WTC11 (cell line): ENCODE results near the gene FLNA. TPM values are rescaled to one million over a fixed set of nuclear protein-coding genes. Genes with fewer than 3 reads are reported as not detected.

Experiments used
- ATAC-seq: fragments of 200-7000 bp; cut with Tn5 transposase; 2 replicates; pipeline ENCODE4 v1.10.0; 2021; ENCODE audit warnings: mild to moderate bottlenecking, moderate library complexity
- CTCF ChIA-PET: fragments of 300-600 bp; sonication (Branson Sonifier 250); formaldehyde crosslinking; loops from one replicate; lab custom pipeline; 2021; ENCODE audit warnings: antibody characterized with exemption; lab: Charles Lee
- POLR2A ChIA-PET: fragments of 350-600 bp; sonication (Branson Sonifier 250); formaldehyde crosslinking; loops from one replicate; lab custom pipeline; 2021; ENCODE audit warnings: antibody characterized with exemption; lab: Charles Lee
- DNase-seq: peaks from one replicate; pipeline ENCODE4 v3.0.0; 2021; ENCODE audit warnings: low spot score
- H3K27ac Mint-ChIP-seq: 2 replicates; pipeline ENCODE4 v1.8.0; 2021; ENCODE audit warnings: mixed read lengths
- H3K27me3 Mint-ChIP-seq: 2 replicates; pipeline ENCODE4 v1.8.0; 2021; ENCODE audit warnings: low read depth, mild to moderate bottlenecking, moderate library complexity, mixed read lengths
- H3K36me3 Mint-ChIP-seq: 2 replicates; pipeline ENCODE4 v1.8.0; 2021; ENCODE audit warnings: mixed read lengths
- H3K4me1 Mint-ChIP-seq: 2 replicates; pipeline ENCODE4 v1.8.0; 2022; ENCODE audit warnings: mixed read lengths
- H3K4me3 Mint-ChIP-seq: 2 replicates; pipeline ENCODE4 v1.8.0; 2021; ENCODE audit warnings: mild to moderate bottlenecking, moderate library complexity, mixed read lengths
- H3K9me3 Mint-ChIP-seq: 2 replicates; pipeline ENCODE4 v1.8.0; 2021; ENCODE audit warnings: mixed read lengths
- CREM ChIP-seq: sonication (generic); formaldehyde crosslinking; IDR thresholded peaks from 2 replicates; pipeline ENCODE4 v1.8.1; 2022; ENCODE audit warnings: mild to moderate bottlenecking, missing genetic modification reagents, moderate library complexity
- EMX1 ChIP-seq: fragments of 250-450 bp; sonication (Bioruptor Pico); IDR thresholded peaks from 2 replicates; pipeline ENCODE4 v1.8.0; 2021; ENCODE audit warnings: mild to moderate bottlenecking
- ETV6 ChIP-seq: sonication (generic); formaldehyde crosslinking; IDR thresholded peaks from 2 replicates; pipeline ENCODE4 v1.8.1; 2022; ENCODE audit warnings: mild to moderate bottlenecking, missing genetic modification reagents
- FOXP1 ChIP-seq: sonication (generic); formaldehyde crosslinking; IDR thresholded peaks from 2 replicates; pipeline ENCODE4 v1.8.0; 2022; ENCODE audit warnings: missing genetic modification reagents, mild to moderate bottlenecking, moderate library complexity, borderline replicate concordance
- GABPB1 ChIP-seq: sonication (generic); formaldehyde crosslinking; IDR thresholded peaks from 2 replicates; pipeline ENCODE4 v1.8.1; 2023; ENCODE audit warnings: mild to moderate bottlenecking, missing genetic modification reagents
- GTF2I ChIP-seq: fragments of 250-450 bp; sonication (Bioruptor Pico); conservative IDR thresholded peaks from 2 replicates; pipeline ENCODE4 v1.4.0; 2021; ENCODE audit warnings: mild to moderate bottlenecking
- NFE2L1 ChIP-seq: sonication (generic); formaldehyde crosslinking; IDR thresholded peaks from 2 replicates; pipeline ENCODE4 v1.8.1; 2023; ENCODE audit warnings: missing genetic modification reagents
- NR1H2 ChIP-seq: sonication (generic); formaldehyde crosslinking; IDR thresholded peaks from 2 replicates; pipeline ENCODE4 v1.9.0; 2021; ENCODE audit warnings: mild to moderate bottlenecking, moderate library complexity, missing genetic modification reagents
- NR3C1 ChIP-seq: sonication (generic); formaldehyde crosslinking; conservative IDR thresholded peaks from 2 replicates; pipeline ENCODE4 v1.8.1; 2023; ENCODE audit warnings: low read depth, mild to moderate bottlenecking, missing genetic modification reagents
- RORB ChIP-seq: fragments of 250-450 bp; sonication (Bioruptor Pico); IDR thresholded peaks from 2 replicates; pipeline ENCODE4 v1.9.0; 2021; ENCODE audit warnings: mild to moderate bottlenecking
- SMAD3 ChIP-seq: sonication (generic); formaldehyde crosslinking; IDR thresholded peaks from 2 replicates; pipeline ENCODE4 v1.8.0; 2022; ENCODE audit warnings: missing genetic modification reagents, mild to moderate bottlenecking, borderline replicate concordance
- TCF7 ChIP-seq: sonication (generic); formaldehyde crosslinking; IDR thresholded peaks from 2 replicates; pipeline ENCODE4 v1.8.0; 2022; ENCODE audit warnings: mild to moderate bottlenecking, low read depth, missing genetic modification reagents, moderate library complexity
- TEAD4 ChIP-seq: sonication (generic); formaldehyde crosslinking; IDR thresholded peaks from 2 replicates; pipeline ENCODE4 v1.8.0; 2022; ENCODE audit warnings: mild to moderate bottlenecking, missing genetic modification reagents
- ZNF121 ChIP-seq: sonication (generic); formaldehyde crosslinking; IDR thresholded peaks from 2 replicates; pipeline ENCODE4 v1.8.0; 2023; ENCODE audit warnings: missing genetic modification reagents
- ZNF138 ChIP-seq: sonication (generic); formaldehyde crosslinking; conservative IDR thresholded peaks from 2 replicates; pipeline ENCODE4 v1.8.1; 2022; ENCODE audit warnings: mild to moderate bottlenecking, moderate library complexity, missing genetic modification reagents
- ZNF219 ChIP-seq: sonication (generic); formaldehyde crosslinking; IDR thresholded peaks from 2 replicates; pipeline ENCODE4 v1.8.0; 2023; ENCODE audit warnings: missing genetic modification reagents, mild to moderate bottlenecking, borderline replicate concordance
- ZNF317 ChIP-seq: sonication (generic); formaldehyde crosslinking; IDR thresholded peaks from 2 replicates; pipeline ENCODE4 v1.8.1; 2023; ENCODE audit warnings: low read depth, mild to moderate bottlenecking, moderate library complexity, missing genetic modification reagents, borderline replicate concordance
- ZNF396 ChIP-seq: fragments of 250-450 bp; sonication (Bioruptor Pico); IDR thresholded peaks from 2 replicates; pipeline ENCODE4 v1.8.0; 2021; ENCODE audit warnings: mild to moderate bottlenecking, moderate library complexity, borderline replicate concordance
- ZNF416 ChIP-seq: fragments of 250-450 bp; sonication (Bioruptor Pico); IDR thresholded peaks from 2 replicates; pipeline ENCODE4 v1.9.0; 2021; ENCODE audit warnings: mild to moderate bottlenecking, inconsistent platforms
- total RNA-seq: library from RNA; stranded (reverse); gene quantifications from 3 replicates; pipeline ENCODE4 v1.2.3, GENCODE V29; 2021
- TF ChIP-seq, protein P1 (sequence below): fragments of 200-600 bp; IDR thresholded peaks from 2 replicates; pipeline ENCODE4 v1.8.0; 2022; ENCODE audit warnings: antibody characterized with exemption
- TF ChIP-seq, protein P2 (sequence below): sonication (generic); formaldehyde crosslinking; conservative IDR thresholded peaks from 2 replicates; pipeline ENCODE4 v1.8.1; 2022; ENCODE audit warnings: mild to moderate bottlenecking, missing genetic modification reagents
- TF ChIP-seq, protein P3 (sequence below): sonication (generic); formaldehyde crosslinking; IDR thresholded peaks from 2 replicates; pipeline ENCODE4 v1.8.1; 2023; ENCODE audit warnings: mild to moderate bottlenecking, missing genetic modification reagents, moderate library complexity
- TF ChIP-seq, protein P4 (sequence below): sonication (generic); formaldehyde crosslinking; IDR thresholded peaks from 2 replicates; pipeline ENCODE4 v1.8.1; 2022; ENCODE audit warnings: mild to moderate bottlenecking, moderate library complexity, missing genetic modification reagents
- TF ChIP-seq, protein P5 (sequence below): sonication (generic); formaldehyde crosslinking; IDR thresholded peaks from 2 replicates; pipeline ENCODE4 v1.8.0; 2023; ENCODE audit warnings: missing genetic modification reagents
- TF ChIP-seq, protein P6 (sequence below): sonication (generic); formaldehyde crosslinking; IDR thresholded peaks from 2 replicates; pipeline ENCODE4 v1.8.1; 2023; ENCODE audit warnings: mild to moderate bottlenecking, missing genetic modification reagents

Gene FLNA
- total RNA-seq, 1 experiment from 2014 or later, result 1,017 TPM

DNA sequence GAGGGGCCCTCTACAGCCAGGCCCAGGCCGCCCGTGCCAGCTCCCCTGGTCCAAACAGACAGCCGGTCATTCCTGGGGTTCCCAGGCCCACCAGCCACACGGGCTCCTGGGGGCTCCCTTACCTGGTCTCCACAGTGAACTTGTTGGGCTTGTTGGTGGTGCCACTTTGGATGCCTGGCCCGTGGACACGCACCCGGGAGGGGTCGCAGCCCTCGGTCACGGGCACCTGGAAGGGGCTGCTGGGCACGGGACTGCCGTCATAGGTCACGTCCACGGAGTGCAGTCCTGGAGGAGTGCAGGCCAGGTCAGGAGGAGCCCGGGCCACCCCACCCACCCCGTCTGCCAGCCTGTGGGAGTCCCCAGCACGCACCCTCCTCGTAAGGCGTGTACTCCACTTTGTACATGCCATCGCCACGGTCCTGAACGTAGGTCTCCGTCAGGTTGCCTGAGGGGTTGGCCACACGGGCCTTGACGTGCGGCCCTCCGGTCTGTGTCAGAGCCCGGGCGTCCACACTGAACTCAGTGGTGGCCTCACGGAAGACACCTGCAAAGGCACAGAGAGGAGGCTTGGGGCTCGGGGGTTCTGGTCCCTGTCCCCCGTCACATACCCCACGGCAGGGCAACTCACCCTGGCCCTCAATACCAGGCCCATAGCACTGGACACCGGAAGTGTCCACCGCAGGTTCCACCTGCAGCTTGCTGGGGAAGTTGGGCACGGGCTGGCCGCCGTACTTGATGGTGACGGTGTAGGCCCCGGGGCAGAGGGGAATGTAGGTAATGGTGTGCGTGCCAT lies 14.9 kb downstream of the FLNA start (continued):
- TF ChIP-seq, protein P1, sequence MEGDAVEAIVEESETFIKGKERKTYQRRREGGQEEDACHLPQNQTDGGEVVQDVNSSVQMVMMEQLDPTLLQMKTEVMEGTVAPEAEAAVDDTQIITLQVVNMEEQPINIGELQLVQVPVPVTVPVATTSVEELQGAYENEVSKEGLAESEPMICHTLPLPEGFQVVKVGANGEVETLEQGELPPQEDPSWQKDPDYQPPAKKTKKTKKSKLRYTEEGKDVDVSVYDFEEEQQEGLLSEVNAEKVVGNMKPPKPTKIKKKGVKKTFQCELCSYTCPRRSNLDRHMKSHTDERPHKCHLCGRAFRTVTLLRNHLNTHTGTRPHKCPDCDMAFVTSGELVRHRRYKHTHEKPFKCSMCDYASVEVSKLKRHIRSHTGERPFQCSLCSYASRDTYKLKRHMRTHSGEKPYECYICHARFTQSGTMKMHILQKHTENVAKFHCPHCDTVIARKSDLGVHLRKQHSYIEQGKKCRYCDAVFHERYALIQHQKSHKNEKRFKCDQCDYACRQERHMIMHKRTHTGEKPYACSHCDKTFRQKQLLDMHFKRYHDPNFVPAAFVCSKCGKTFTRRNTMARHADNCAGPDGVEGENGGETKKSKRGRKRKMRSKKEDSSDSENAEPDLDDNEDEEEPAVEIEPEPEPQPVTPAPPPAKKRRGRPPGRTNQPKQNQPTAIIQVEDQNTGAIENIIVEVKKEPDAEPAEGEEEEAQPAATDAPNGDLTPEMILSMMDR, result no peak
- no peak for TF ChIP-seq GABPB1 (CRISPR knock-in tag)
- TF ChIP-seq, protein P2, sequence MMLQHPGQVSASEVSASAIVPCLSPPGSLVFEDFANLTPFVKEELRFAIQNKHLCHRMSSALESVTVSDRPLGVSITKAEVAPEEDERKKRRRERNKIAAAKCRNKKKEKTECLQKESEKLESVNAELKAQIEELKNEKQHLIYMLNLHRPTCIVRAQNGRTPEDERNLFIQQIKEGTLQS (CRISPR knock-in tag), result no peak
- no peak for TF ChIP-seq ZNF138 (CRISPR knock-in tag)
- TF ChIP-seq, protein P3, sequence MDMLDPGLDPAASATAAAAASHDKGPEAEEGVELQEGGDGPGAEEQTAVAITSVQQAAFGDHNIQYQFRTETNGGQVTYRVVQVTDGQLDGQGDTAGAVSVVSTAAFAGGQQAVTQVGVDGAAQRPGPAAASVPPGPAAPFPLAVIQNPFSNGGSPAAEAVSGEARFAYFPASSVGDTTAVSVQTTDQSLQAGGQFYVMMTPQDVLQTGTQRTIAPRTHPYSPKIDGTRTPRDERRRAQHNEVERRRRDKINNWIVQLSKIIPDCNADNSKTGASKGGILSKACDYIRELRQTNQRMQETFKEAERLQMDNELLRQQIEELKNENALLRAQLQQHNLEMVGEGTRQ (CRISPR knock-in tag), result no peak
- no peak for TF ChIP-seq TEAD4
- no peak for TF ChIP-seq EMX1 (CRISPR knock-in tag)
- no peak for TF ChIP-seq RORB (CRISPR knock-in tag)
- no peak for TF ChIP-seq NR3C1 (CRISPR knock-in tag)
- no peak for TF ChIP-seq NR1H2 (CRISPR knock-in tag)
- TF ChIP-seq, all 79 proteins: peak for 0

DNA sequence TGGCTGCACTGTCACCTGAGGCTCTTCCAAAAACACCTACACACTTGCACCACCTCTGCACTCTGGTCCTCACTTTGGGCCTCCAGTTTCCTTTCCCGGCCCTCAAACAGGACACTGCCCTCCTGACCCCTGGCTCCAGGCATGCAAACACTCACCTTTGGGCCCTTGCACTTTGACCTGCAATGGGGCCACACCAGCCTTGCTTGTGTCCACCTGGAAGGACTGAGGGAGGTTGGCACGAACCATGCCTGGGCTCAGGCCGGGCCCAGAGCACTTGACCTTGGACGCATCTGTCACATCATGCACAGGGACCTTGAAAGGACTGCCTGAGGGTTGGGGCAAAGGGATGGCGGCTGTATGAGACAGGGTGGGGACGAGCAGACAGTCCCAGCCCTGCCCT lies 15.6 kb downstream of the FLNA start:
- no peak overlapping the region for H3K4me3 Mint-ChIP-seq
- no peaks in the 10 kb centered on the region for H3K27me3 Mint-ChIP-seq
- ChIA-PET POLR2A (interaction anchor here (1.2 kb wide), 1 partner anchor 9 kb away, joined by 3 read pairs; no protein-coding TSS in a partner anchor), CTCF (no interaction called here)
- peaks cover 43% of the 10 kb centered on the region for H3K36me3 Mint-ChIP-seq
- H3K27ac Mint-ChIP-seq, result peak overlapping the region; percentile 36; the same call in 1 of the 2 replicates
- no peak for ATAC-seq
- TF ChIP-seq GTF2I (CRISPR knock-in tag) (no peak), EMX1 (CRISPR knock-in tag) (no peak), ETV6 (CRISPR knock-in tag) (no peak), SMAD3 (CRISPR knock-in tag) (no peak), ZNF138 (CRISPR knock-in tag) (no peak), ZNF219 (CRISPR knock-in tag) (no peak), ZNF396 (CRISPR knock-in tag) (no peak), ZNF317 (CRISPR knock-in tag) (no peak), ZNF416 (CRISPR knock-in tag) (no peak), ZNF121 (CRISPR knock-in tag) (no peak), FOXP1 (no peak), NFE2L1 (CRISPR knock-in tag) (no peak), TCF7 (CRISPR knock-in tag) (no peak), CREM (no peak)
- TF ChIP-seq, protein P4, sequence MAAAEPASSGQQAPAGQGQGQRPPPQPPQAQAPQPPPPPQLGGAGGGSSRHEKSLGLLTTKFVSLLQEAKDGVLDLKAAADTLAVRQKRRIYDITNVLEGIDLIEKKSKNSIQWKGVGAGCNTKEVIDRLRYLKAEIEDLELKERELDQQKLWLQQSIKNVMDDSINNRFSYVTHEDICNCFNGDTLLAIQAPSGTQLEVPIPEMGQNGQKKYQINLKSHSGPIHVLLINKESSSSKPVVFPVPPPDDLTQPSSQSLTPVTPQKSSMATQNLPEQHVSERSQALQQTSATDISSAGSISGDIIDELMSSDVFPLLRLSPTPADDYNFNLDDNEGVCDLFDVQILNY (CRISPR knock-in tag), result no peak
- TF ChIP-seq, protein P5, sequence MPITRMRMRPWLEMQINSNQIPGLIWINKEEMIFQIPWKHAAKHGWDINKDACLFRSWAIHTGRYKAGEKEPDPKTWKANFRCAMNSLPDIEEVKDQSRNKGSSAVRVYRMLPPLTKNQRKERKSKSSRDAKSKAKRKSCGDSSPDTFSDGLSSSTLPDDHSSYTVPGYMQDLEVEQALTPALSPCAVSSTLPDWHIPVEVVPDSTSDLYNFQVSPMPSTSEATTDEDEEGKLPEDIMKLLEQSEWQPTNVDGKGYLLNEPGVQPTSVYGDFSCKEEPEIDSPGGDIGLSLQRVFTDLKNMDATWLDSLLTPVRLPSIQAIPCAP (CRISPR knock-in tag), result no peak
- TF ChIP-seq, protein P6, sequence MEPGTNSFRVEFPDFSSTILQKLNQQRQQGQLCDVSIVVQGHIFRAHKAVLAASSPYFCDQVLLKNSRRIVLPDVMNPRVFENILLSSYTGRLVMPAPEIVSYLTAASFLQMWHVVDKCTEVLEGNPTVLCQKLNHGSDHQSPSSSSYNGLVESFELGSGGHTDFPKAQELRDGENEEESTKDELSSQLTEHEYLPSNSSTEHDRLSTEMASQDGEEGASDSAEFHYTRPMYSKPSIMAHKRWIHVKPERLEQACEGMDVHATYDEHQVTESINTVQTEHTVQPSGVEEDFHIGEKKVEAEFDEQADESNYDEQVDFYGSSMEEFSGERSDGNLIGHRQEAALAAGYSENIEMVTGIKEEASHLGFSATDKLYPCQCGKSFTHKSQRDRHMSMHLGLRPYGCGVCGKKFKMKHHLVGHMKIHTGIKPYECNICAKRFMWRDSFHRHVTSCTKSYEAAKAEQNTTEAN, result no peak
- TF ChIP-seq, protein P1, result no peak
- TF ChIP-seq, all 79 proteins: peak for 0
- Mint-ChIP-seq H3K9me3 (no peaks in the 10 kb centered on the region), H3K4me1 (no peaks in the 10 kb centered on the region)
- DNase-seq, result no peak
